LNCAP (cell line): ENCODE results near the gene CD200.

ENCODE experiments used
- TF ChIP-seq, protein P1 (sequence below): fragments of 450-650 bp; IDR thresholded peaks from 2 replicates; pipeline ENCODE4 v1.5.1; 2017; ENCODE audit warnings: mild to moderate bottlenecking

The CD200 gene

GRCh38 chr3:112334691-112335433 lies 1.9 kb downstream of the CD200 start:
- TF ChIP-seq, protein P1, sequence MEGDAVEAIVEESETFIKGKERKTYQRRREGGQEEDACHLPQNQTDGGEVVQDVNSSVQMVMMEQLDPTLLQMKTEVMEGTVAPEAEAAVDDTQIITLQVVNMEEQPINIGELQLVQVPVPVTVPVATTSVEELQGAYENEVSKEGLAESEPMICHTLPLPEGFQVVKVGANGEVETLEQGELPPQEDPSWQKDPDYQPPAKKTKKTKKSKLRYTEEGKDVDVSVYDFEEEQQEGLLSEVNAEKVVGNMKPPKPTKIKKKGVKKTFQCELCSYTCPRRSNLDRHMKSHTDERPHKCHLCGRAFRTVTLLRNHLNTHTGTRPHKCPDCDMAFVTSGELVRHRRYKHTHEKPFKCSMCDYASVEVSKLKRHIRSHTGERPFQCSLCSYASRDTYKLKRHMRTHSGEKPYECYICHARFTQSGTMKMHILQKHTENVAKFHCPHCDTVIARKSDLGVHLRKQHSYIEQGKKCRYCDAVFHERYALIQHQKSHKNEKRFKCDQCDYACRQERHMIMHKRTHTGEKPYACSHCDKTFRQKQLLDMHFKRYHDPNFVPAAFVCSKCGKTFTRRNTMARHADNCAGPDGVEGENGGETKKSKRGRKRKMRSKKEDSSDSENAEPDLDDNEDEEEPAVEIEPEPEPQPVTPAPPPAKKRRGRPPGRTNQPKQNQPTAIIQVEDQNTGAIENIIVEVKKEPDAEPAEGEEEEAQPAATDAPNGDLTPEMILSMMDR = no peak

- TF ChIP-seq, protein P1 = no peak
These were observed 2.5 kb downstream of the CD200 start for GRCh38 chr3:112335434-112335781.

GRCh38 chr3:112338021-112338726 lies 5.2 kb downstream of the CD200 start:
- TF ChIP-seq, protein P1 = no peak

- TF ChIP-seq, protein P1 = no peak
These were observed 5.7 kb downstream of the CD200 start for GRCh38 chr3:112338727-112339056.

GRCh38 chr3:112339134-112339533 lies 6.2 kb downstream of the CD200 start:
- TF ChIP-seq, protein P1 = no peak

DNA sequence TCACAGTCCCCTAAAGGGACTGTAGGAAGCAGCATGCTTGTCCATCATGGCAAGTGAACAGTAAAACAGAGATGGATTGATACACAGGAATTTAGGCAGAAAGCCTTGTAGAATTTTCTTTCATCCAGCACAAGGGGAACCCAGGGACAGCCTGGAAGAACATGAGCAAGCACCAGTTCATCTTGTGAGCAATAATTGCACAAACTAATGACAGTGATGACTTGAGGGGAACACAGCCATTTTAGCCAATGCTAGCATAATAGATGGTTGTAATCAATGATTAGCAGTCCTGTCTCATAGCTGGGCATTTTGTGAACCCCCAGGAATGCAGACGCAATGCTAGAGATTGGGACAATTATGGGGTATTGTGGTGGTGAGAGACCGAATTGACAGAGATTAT lies 6.7 kb downstream of the CD200 start:
- TF ChIP-seq, protein P1 = no peak

- TF ChIP-seq, protein P1 = no peak
These were observed 8.4 kb downstream of the CD200 start for GRCh38 chr3:112341386-112341785.
